Cerebellar cortex (tissue), 1 donor: ENCODE data around the gene MTFMT.

Experiments used
- DNase-seq: peaks from one replicate; pipeline ENCODE4 v3.0.0-alpha.2; 2015; ENCODE audit warnings: low spot score

The MTFMT gene

DNA sequence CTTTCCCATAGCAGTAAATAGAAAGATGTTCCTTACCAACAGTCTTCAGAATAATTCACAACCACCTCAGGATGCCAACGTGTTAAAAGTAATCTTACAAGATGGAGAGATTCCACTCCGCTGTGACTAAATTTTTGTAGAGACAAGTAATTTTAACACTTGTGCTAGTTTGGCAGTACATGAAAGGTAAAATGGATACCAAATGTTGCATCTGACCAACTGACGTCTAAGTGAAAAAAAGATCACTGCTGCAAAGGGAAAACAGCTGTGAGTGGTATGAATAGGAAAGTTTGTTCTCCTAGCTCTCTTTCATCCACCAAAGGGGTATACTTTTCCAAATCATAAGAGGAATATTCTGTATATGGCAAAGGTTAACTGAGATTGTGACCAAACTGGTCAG, 42.3 kb downstream of the MTFMT start:
- no peak for DNase-seq

DNA sequence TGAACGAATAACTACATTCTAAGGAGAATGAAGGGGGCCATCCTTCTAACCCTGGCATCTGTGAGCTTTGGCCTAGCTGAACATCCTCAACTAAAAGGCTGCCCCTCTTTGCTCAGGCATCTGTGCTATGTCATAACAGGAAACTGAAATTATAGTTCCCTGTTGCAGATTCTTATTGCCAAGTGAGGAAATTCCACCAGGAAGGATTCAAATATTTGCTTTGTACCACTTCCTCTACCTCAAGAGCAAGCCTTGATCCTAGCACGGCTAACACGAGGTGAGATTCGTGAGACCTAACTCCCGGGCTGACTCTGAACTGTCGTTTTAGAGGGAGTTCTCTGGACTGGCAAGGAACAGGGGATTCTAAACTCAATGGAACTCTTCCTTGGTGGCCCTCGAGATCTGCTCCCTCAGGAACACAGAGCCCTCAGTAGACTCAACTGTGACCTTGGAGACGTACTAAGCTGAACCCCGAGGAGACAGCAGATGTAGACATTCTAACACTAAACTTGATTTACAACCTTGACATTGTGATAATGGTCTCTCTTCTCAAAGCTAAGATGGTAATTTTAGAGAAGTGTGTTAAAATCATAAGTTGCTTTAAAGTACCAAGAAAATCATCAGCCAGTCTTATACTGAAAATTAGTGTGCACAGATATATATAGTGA, 43.9 kb downstream of the MTFMT start:
- no peak for DNase-seq

DNA sequence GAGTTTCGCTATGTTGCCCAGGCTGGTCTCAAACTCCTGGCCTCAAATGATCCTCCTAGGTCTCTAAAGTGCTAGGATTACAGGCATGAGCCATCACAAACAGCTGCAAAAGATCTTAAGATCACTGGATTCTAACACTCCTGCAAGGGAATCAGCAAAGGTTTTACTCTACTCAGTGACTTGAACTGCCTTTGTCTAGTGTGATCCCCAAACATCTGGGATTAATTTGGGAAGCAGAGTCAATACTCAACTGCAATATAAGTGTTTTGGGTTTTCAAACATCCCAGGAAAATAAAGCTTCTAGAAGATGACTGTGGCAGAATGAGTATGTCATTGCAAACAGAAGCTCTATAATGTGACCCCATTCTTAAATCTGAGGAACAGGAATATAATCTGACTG, 47.0 kb downstream of the MTFMT start:
- no peak for DNase-seq

DNA sequence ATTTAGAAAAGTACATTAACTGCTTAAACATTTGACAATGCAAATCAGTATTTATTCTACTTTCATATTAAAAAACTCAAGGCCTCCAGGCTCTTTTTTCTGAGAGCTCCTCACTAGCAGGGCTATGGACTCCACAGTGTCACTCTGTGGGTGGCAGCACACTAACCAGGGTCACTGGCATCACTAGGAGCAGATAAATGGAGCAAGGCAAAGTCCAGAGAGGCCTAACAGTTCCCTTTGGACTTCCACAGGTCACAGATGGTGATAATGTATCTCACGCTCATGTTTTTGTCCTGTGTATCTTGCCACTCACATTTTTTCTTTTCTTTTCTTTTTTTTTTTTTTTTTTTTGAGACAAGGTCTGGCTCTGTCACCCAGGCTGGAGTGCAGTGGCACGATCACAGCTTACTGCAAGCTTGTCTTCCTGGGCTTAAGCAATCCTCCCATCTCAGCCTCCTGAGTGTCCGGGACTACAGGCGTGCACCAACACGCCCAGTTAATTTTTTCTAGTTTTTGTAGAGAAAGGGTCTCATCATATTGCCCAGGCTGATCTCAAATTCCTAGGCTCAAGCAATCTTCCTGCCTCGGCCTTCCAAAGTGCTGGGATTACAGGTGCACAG, 47.5 kb downstream of the MTFMT start:
- no peak for DNase-seq

DNA sequence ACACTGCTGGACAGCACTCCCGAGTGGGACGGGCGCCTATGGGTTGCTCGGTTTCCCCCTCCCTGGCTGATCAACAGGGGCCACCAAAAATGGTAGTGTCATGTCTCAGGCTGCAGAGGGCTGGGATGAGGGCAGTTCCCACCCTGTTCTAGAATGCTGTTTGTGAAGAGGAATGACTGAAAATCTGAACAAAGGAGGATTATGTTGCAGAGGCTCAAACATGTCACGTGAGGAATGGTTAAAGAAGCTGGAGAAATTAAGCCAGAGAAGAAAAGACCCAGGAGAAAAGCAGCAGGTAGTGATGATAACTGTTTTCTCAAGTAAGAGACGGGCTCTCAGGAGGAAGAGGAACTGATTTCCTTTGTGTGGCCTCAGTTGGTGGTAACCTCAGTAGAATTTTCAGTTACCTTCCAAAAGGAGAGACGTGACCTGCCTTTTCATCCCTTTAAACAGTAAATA, 50.2 kb downstream of the MTFMT start:
- DNase-seq, result no peak

DNA sequence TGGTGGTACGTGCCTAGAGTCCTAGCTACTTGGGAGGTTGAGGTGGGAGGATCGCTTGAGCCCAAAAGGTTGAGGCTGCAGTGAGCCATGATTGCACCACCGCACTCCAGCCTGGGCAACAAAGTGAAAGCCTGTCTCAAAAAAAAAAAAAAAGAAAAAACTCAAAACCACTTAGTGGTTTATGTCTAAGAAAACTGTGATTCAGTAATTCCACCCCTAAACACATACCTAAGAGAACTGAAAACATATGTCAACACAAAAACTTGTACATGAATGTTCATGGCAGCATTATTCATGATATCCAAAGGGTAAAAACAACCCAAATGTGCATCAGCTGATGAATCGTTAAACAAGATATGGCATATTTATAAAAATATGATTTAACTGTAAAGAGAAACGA, 54.0 kb downstream of the MTFMT start:
- DNase-seq, result no peak

DNA sequence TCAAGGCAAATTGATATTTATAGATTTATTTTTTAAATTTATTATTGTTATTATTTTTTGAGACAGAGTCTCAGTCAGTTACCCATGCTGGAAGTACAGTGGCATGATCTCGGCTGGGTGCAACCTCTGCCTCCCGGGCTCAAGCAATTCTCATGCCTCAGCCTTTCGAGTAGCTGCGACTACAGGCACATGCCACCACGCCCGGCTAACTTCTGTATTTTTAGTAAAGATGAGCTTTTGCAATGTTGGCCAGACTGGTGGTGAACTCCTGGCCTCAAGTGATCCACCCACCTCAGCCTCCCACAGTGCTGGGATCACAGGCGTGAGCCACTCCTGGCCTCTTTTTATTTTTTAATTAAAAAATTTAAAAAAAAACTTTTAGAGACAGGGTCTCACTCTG, 58.7 kb downstream of the MTFMT start:
- DNase-seq, result no peak

DNA sequence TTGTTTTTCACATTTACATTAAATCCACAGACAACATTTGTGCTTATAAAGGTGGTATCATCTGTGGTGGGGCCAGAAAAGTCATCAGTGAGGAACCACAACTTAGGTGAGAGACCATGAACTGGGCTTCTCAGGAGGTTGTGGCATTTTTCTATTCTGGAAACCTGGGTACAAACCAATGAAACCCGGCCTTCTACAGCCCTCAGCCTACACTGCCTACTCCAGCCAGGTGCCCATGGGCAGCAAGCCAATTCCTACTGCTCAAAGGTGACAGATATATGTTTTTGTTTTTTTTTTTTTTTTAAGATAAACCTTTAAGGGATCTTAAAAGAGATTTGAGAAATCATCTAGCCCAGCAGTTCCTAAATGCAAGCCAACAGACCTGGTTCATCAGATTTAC, 60.0 kb downstream of the MTFMT start:
- peak; percentile 40 for DNase-seq

DNA sequence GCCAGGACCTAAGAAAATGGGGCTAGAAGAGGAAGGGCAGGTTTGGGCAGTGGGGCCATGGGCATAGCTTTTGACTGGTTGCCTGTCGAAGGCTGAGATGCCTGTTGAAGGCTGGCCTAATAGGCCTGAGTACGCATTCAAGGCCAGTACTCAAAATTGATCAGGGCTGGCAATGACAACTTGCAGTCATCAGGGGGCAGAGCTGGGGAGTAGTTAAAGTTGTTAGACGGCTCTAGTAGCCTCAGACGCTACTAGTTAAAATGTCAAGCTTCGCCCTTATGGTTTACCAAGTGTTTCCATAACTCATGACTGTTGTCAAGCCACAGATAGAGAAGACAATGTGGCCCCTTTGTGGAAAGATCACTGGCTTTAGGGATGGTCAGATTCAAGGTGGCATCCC, 68.4 kb downstream of the MTFMT start:
- no peak for DNase-seq

DNA sequence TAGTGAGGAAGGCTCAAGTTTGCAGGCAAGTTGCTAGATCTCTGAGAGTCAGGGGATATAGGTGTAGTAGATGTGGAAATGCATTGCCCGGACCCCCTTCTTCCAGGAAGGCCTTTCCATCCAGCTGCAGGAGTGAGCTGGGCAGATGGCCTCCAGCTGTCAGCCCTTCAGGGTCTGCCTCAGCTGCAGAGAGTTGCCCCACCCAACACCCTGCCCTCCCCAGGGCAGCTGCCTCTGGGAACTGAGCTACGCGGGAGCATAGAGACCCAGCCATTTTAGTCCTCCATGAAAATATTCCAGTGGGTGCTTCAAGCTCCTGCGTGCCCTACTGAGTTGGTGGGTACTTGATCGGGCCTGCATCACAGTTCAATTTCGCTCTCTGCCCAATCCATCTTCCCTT, 69.3 kb downstream of the MTFMT start:
- no peak for DNase-seq

DNA sequence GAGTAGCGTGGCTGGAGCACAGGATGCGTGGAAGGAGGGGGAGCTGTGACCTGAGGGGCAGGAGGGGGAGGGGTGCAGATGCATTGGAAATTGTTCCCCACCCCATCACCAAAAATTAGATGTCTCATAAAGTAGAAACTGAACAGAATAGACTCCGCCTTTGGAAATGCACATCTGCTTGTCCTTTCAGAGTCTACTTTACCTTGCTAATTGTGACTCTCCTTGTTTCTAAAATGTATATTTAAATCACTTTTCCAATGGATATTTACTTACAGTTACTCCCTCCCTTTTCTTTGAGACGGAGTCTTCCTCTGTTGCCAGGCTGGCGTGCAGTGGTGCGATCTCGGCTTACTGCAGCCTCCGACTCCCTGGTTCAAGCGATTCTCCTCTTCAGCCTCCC, 70.3 kb downstream of the MTFMT start:
- DNase-seq, result no peak

DNA sequence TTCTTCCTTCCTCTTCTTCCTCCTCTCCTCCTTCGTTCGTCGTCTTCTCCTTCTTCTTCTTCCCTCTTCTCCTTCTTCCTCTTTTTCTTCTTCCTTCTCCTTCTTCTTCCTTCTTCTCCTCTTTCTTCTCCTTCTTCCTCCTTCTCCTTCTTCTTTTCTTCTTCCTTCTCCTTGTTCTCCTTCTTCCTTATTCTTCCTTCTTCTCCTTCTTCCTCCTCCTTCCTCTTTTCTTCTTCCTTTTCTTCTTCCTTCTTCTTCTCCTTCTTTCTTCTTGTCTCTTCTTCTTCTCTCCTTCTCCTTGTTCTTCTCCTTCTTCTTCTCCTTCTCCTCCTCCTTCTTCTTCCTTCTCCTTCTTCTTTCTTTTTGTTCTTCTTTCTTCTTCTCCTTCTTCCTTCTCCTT, 75.0 kb downstream of the MTFMT start:
- DNase-seq, result no peak

DNA sequence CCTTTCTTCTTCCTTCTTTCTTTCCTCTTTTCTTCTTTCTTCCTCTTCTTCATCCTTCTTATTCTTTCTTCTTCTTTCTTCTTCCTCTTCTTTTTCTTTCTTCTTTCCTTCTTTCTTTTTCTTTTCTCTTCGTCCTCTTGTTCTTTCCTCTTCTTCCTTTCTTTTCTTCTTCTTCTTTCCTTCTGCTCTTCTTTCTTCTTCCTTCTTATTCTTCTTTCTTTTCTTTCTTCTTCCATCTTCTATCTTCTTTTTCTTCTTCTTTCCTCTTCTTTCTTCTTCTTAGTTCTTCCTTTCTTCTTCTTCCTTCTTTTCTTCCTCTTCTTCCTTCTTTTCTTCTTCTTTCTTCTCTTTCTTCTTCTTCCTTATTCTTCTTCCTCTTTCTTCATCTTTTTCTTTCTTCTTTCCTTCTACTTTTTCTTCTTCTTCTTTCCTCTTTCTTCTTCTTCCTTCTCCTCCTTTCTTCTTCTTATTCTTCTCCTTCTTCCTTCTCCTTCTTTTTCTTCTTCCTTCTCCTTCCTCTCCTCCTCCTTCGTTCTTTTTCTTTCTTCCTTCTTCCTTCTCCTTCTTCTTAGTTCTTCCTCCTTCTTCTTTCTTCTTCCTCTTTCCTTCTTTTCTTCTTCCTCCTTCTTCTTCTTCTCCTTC, 77.5 kb downstream of the MTFMT start:
- DNase-seq, result no peak
